H1 (cell line): ENCODE data around the gene PIGU.

ENCODE experiments used
- TAF7 ChIP-seq: optimal IDR thresholded peaks from 2 replicates; pipeline ENCODE3; 2011; ENCODE audit warnings: low read depth, mild to moderate bottlenecking, inconsistent platforms, low read length, moderate library complexity, borderline replicate concordance
- TF ChIP-seq, protein P1 (sequence below), 3 experiments: IDR thresholded peaks; 1 replicate in 2 of 3; 2 replicates in 1 of 3; pipeline versions ENCODE4 v1.5.1 to v1.6.1; 2011; ENCODE audit warnings: low read length in 3 of 3, mild to moderate bottlenecking in 3 of 3, inconsistent platforms in 2 of 3, low read depth in 1 of 3, moderate library complexity in 1 of 3; ENCODE audit not compliant: insufficient read depth in 1 of 3; ENCODE audit errors: control extremely low read depth in 1 of 3

DNA sequence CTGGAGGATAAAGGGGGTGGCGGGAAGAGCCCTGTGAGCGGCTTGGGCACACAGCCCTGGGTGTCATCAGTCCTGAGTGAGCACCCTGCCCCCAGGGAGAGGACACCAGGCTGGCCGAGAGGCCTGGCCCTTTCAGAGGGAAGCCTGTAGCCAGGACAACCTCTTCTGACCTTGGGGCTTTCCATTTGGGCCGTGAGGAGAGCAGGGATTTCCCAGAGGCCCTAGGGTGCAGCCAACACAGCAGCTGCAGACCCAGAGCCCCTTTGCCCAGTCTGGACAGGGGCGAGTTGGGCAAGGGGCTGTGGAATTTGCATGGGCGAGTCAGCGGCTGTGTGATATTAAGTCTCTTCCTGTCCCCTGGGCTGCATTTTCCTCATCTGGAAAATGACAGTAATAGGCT lies 112.1 kb downstream of the PIGU start:
- TF ChIP-seq, protein P1, sequence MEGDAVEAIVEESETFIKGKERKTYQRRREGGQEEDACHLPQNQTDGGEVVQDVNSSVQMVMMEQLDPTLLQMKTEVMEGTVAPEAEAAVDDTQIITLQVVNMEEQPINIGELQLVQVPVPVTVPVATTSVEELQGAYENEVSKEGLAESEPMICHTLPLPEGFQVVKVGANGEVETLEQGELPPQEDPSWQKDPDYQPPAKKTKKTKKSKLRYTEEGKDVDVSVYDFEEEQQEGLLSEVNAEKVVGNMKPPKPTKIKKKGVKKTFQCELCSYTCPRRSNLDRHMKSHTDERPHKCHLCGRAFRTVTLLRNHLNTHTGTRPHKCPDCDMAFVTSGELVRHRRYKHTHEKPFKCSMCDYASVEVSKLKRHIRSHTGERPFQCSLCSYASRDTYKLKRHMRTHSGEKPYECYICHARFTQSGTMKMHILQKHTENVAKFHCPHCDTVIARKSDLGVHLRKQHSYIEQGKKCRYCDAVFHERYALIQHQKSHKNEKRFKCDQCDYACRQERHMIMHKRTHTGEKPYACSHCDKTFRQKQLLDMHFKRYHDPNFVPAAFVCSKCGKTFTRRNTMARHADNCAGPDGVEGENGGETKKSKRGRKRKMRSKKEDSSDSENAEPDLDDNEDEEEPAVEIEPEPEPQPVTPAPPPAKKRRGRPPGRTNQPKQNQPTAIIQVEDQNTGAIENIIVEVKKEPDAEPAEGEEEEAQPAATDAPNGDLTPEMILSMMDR (IDR thresholded peaks at IDR 0.05; ENCODE audit: control extremely low read depth in 1 of 3, insufficient read depth in 1 of 3, low read depth in 1 of 3, low read length in 3 of 3), result no peak
- no peak for TF ChIP-seq TAF7
